HepG2 (cell line): ENCODE measurements around the gene TMEM240. TPM values are rescaled to one million over a fixed set of nuclear protein-coding genes. Genes with fewer than 3 reads are reported as not detected.

ENCODE experiments used
- ATAC-seq: fragments of 200-7000 bp; cut with Tn5 transposase; 3 replicates; pipeline ENCODE4 v1.9.1; 2020; ENCODE audit warnings: mild to moderate bottlenecking, moderate library complexity
- BruUV-seq: library from RNA; stranded (reverse); fragments of 400-500 nt; replicated peaks from 2 replicates; lab custom pipeline; 2021; lab: Mats Ljungman, UMichigan
- CTCF ChIA-PET: fragments of 300-600 bp; formaldehyde crosslinking; extraction: SDS; loops from one replicate; lab custom pipeline; 2021; ENCODE audit warnings: low total read pairs, inconsistent platforms, low intra/inter-chr PET ratio; lab: Yijun Ruan, JAX
- POLR2A ChIA-PET: fragments of 350-600 bp; sonication (Branson Sonifier 250); formaldehyde crosslinking; loops from one replicate; lab custom pipeline; 2020; ENCODE audit warnings: antibody characterized with exemption, inconsistent platforms; lab: Yijun Ruan, JAX
- DNase-seq: peaks from one replicate; pipeline ENCODE4 v3.0.0-alpha.2; 2015; ENCODE audit warnings: low spot score
- FAIRE-seq: peaks from 3 replicates; lab custom pipeline; 2011; peaks lifted over from hg19 to GRCh38; lab: Jason Lieb, UNC
- H2AFZ ChIP-seq: one replicate; pipeline ENCODE4 v1.6.1; 2011; ENCODE audit warnings: low read length, inconsistent platforms
- H3K27ac ChIP-seq: fragments of 300-600 bp; 3 replicates; pipeline ENCODE4 v1.8.0; 2011; ENCODE audit warnings: mixed run types, mild to moderate bottlenecking, mixed read lengths, low read length, inconsistent platforms; ENCODE audit not compliant: insufficient read depth; ENCODE audit errors: extremely low read length
- H3K27me3 ChIP-seq, 2 experiments: fragments of 200-600 bp in 1 of 2; 2 replicates in 1 of 2; 3 replicates in 1 of 2; pipeline versions ENCODE4 v1.6.0 to v1.8.0; 2011; ENCODE audit warnings: low read length in 2 of 2, mild to moderate bottlenecking in 2 of 2, moderate library complexity in 2 of 2, inconsistent platforms in 1 of 2; ENCODE audit not compliant: insufficient read depth in 2 of 2, control insufficient read depth in 1 of 2
- H3K36me3 ChIP-seq, 2 experiments: fragments of 200-600 bp in 1 of 2; replicated peaks in 1 of 2; 2 replicates in 1 of 2; 3 replicates in 1 of 2; pipeline versions ENCODE4 v1.5.1 to v1.8.0; 2011; ENCODE audit warnings: low read length in 2 of 2, inconsistent platforms in 1 of 2; ENCODE audit not compliant: insufficient read depth in 2 of 2, control insufficient read depth in 1 of 2
- H3K4me1 ChIP-seq: 2 replicates; pipeline ENCODE4 v1.5.1; 2012; ENCODE audit warnings: low read length, inconsistent platforms; ENCODE audit not compliant: insufficient read depth
- H3K4me2 ChIP-seq: 2 replicates; pipeline ENCODE4 v1.6.0; 2011; ENCODE audit warnings: low read depth, low read length, inconsistent platforms
- H3K4me3 ChIP-seq, 3 experiments: fragments of 200-600 bp in 1 of 3; sonication (generic), shearing (Covaris generic) in 1 of 3; replicated peaks in 1 of 3; 2 replicates each; pipeline ENCODE4 v1.5.1; 2011 to 2016; ENCODE audit warnings: low read length in 3 of 3, inconsistent platforms in 2 of 3, low read depth in 2 of 3, mild to moderate bottlenecking in 2 of 3, control low read depth in 1 of 3, mixed read lengths in 1 of 3; ENCODE audit not compliant: insufficient read depth in 1 of 3
- H3K79me2 ChIP-seq: one replicate; pipeline ENCODE4 v1.6.1; 2011; ENCODE audit warnings: low read length, inconsistent platforms; ENCODE audit not compliant: insufficient read depth
- H3K9ac ChIP-seq: 2 replicates; pipeline ENCODE4 v1.6.0; 2011; ENCODE audit warnings: mild to moderate bottlenecking, low read depth, low read length, inconsistent platforms; ENCODE audit not compliant: insufficient read depth
- H3K9me3 ChIP-seq: 2 replicates; pipeline ENCODE4 v1.5.1; 2012; ENCODE audit warnings: mild to moderate bottlenecking, low read length
- H4K20me1 ChIP-seq: 2 replicates; pipeline ENCODE4 v1.6.0; 2011; ENCODE audit warnings: inconsistent platforms, mild to moderate bottlenecking, low read length, moderate library complexity; ENCODE audit not compliant: insufficient read depth
- AGO2 ChIP-seq: fragments of 200-400 bp; formaldehyde crosslinking; optimal IDR thresholded peaks from 2 replicates; pipeline ENCODE3; 2017; ENCODE audit warnings: mild to moderate bottlenecking, low read depth, low read length, moderate library complexity
- AKNA ChIP-seq: sonication (generic); formaldehyde crosslinking; IDR thresholded peaks from 2 replicates; pipeline ENCODE4 v1.4.0; 2020; ENCODE audit warnings: missing genetic modification reagents, borderline replicate concordance
- DNMT3B ChIP-seq: conservative IDR thresholded peaks from 2 replicates; pipeline ENCODE4 v1.6.1; 2016; ENCODE audit warnings: missing biosample characterization, control low read depth
- GTF2F1 ChIP-seq: fragments of 150-350 bp; IDR thresholded peaks from 2 replicates; pipeline ENCODE4 v1.6.1; 2014; ENCODE audit warnings: low read length
- HMG20A ChIP-seq: IDR thresholded peaks from 2 replicates; pipeline ENCODE4 v1.6.1; 2016; ENCODE audit warnings: borderline replicate concordance
- IRF1 ChIP-seq: sonication (generic); formaldehyde crosslinking; IDR thresholded peaks from 2 replicates; pipeline ENCODE4 v1.4.0; 2020; ENCODE audit warnings: low read depth, mild to moderate bottlenecking, missing genetic modification reagents
- NFATC3 ChIP-seq: sonication (generic); formaldehyde crosslinking; IDR thresholded peaks from 2 replicates; pipeline ENCODE4 v1.5.1; 2020; ENCODE audit warnings: mild to moderate bottlenecking, missing genetic modification reagents
- NFIC ChIP-seq: IDR thresholded peaks from 2 replicates; pipeline ENCODE4 v1.6.1; 2012; ENCODE audit warnings: mild to moderate bottlenecking, low read length, inconsistent platforms
- ZNF12 ChIP-seq: sonication (generic); formaldehyde crosslinking; IDR thresholded peaks from 2 replicates; pipeline ENCODE4 v1.5.0; 2020; ENCODE audit warnings: missing genetic modification reagents
- ZNF143 ChIP-seq: sonication (generic); formaldehyde crosslinking; IDR thresholded peaks from 2 replicates; pipeline ENCODE4 v1.4.0; 2020; ENCODE audit warnings: missing genetic modification reagents
- ZNF543 ChIP-seq: sonication (generic); formaldehyde crosslinking; IDR thresholded peaks from 2 replicates; pipeline ENCODE4 v1.4.0; 2020; ENCODE audit warnings: mild to moderate bottlenecking, missing genetic modification reagents
- ZNF703 ChIP-seq: sonication (generic); formaldehyde crosslinking; IDR thresholded peaks from 2 replicates; pipeline ENCODE4 v1.5.1; 2020; ENCODE audit warnings: missing genetic modification reagents, mild to moderate bottlenecking, moderate library complexity, borderline replicate concordance
- ZNF724P ChIP-seq: sonication (generic); formaldehyde crosslinking; IDR thresholded peaks from 2 replicates; pipeline ENCODE4 v1.8.0; 2022; ENCODE audit warnings: missing genetic modification reagents, borderline replicate concordance
- WGBS: methylation state at CpG from one replicate; pipeline ENCODE4 v1.1.6; 2017; ENCODE audit warnings: low lambda C conversion rate; 5-methylcytosine and 5-hydroxymethylcytosine counted together
- in situ Hi-C: cut with HindIII; loops from 2 replicates; pipeline ENCODE4 v1.10.0; 2017; ENCODE audit warnings: low pct_unique_long_range_greater_than_20kb; ENCODE audit not compliant: extremely low pct_ligation_motif_present
- intact Hi-C: fragments of 100-400 bp; cut with micrococcal nuclease; formaldehyde crosslinking; loops from one replicate; pipeline ENCODE4 v1.10.0; 2022; ENCODE audit not compliant: unreplicated experiment
- polyA plus RNA-seq, 8 experiments: library from polyadenylated mRNA; depleted of rRNA in 3 of 8; stranded (reverse) in 7 of 8; unstranded in 1 of 8; fragments of >200 nt; fragmentation: Illumina TruSeq in 4 of 8; extraction: Trizol in 4 of 8; gene quantifications; 2 replicates each; pipeline versions ENCODE4 v1.2.1 to v1.2.3, GENCODE V29; 2011 to 2016; ENCODE audit warnings: low read depth in 4 of 8, missing spikeins in 1 of 8, mixed read lengths in 1 of 8; ENCODE audit not compliant: insufficient read depth in 1 of 8
- total RNA-seq, 5 experiments: library from RNA; depleted of rRNA; stranded (reverse); fragments of >200 nt; fragmentation: Illumina TruSeq; extraction: Trizol; gene quantifications; 2 replicates each; pipeline ENCODE4 v1.2.3, GENCODE V29; 2016; ENCODE audit warnings: low read depth in 1 of 5

Gene TMEM240
- total and polyA plus RNA-seq, 2 of the 13 experiments (the other 11 are each of a cell fraction or from before 2014, with no cell fraction given) = 0.17 TPM; not detected in 1

DNA sequence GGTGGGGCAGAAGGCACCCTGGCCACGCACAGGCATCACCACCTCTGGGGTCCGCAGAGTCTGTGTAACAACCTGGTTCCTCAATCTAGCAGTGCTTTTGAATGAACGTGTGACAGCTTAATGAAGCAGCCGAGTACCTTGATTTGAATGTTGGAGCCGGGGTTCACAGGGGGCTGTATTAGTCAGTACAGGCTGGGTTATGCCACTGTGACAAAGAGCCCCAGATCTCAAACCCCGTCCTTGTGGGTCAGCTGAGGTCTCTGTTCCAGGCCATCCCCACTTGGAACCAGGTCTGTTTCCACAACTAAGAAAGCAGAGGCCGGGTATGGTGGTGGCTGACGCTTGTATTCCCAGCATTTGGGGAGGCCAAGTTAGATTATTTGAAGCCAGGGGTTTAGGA lies 10.5 kb downstream of the TMEM240 start:
- Histone ChIP-seq H4K20me1 (no peaks in the 10 kb centered on the region), H3K9me3 (no peaks in the 10 kb centered on the region), H3K4me2 (no peak overlapping the region), H3K27me3 (no peaks in the 10 kb centered on the region), H3K27ac (no peak overlapping the region), H3K4me1 (no peaks in the 10 kb centered on the region), H3K36me3 (peaks cover 14 to 24% of the 10 kb centered on the region in 2 experiments; a peak in 4 of 5 replicates), H3K4me3 (no peak overlapping the region), H3K79me2 (no peaks in the 10 kb centered on the region), H2AFZ (no peak overlapping the region), H3K9ac (no peak overlapping the region)
- POLR2A ChIA-PET = no interaction called here
- TF ChIP-seq NFIC (no peak), DNMT3B (CRISPR knock-in tag) (no peak), ZNF12 (peak; percentile 94), HMG20A (no peak), ZNF703 (CRISPR knock-in tag) (no peak)
- no peak for FAIRE-seq
- no TSS peak for BruUV-seq
- no peak for DNase-seq
- in situ Hi-C loops (no loop called here), intact Hi-C loops (no loop called here)
- WGBS = 97% methylated on average over 3 of the region's 8 CpGs
- ATAC-seq = no peak
- CTCF ChIA-PET = no interaction called here

DNA sequence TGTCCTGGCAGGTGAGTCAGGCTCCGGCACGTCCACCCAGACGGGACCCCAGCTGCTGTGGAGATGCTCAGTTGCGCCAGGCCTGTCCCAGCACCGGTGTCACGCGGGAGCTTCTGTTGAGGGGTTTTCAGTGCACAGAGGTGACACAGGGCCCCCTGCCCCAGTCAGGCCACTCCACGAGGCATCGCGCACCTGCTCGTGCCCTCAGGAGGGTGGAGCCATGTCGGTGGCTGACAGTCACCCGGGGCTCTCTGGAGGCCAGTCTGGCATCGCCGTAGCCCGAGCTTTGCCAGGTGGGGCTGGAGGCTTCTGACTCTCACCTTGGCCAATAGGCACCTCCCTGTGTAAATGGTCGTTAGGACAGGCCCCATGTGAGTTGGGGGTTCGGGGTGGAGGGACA lies 11.1 kb downstream of the TMEM240 start:
- no peak for ATAC-seq
- CTCF ChIA-PET = no interaction called here

More for the DNA sequence above, 11.1 kb downstream of the TMEM240 start:
- no peak overlapping the region for H3K9ac ChIP-seq
- POLR2A ChIA-PET = no interaction called here
- peaks cover 14 to 24% of the 10 kb centered on the region in 2 experiments; a peak in 4 of 5 replicates for H3K36me3 ChIP-seq
- intact Hi-C loops (no loop called here), in situ Hi-C loops (no loop called here)
- TF ChIP-seq AKNA (CRISPR knock-in tag) = no peak
- peak; percentile 40 for TF ChIP-seq AGO2
- TF ChIP-seq ZNF724P (CRISPR knock-in tag) = no peak
- no peak for TF ChIP-seq ZNF543
- TF ChIP-seq GTF2F1 = no peak
- no peak for TF ChIP-seq NFATC3 (CRISPR knock-in tag)
- no peak for TF ChIP-seq ZNF143
- no peak for TF ChIP-seq IRF1 (CRISPR knock-in tag)
- no peaks in the 10 kb centered on the region for H4K20me1 ChIP-seq
- BruUV-seq = no TSS peak
- no CpG with 5 or more reads among the region's 18 CpGs for WGBS
- no peak overlapping the region for H2AFZ ChIP-seq
- H3K4me2 ChIP-seq = no peak overlapping the region
- H3K4me3 ChIP-seq = no peak overlapping the region
- no peak overlapping the region for H3K27ac ChIP-seq
- no peak for DNase-seq
- H3K79me2 ChIP-seq = no peaks in the 10 kb centered on the region
- no peaks in the 10 kb centered on the region for H3K27me3 ChIP-seq
- H3K9me3 ChIP-seq = no peaks in the 10 kb centered on the region
- FAIRE-seq = no peak
- no peaks in the 10 kb centered on the region for H3K4me1 ChIP-seq
